Measurements from ENCODE around the gene SERPINA4. TPM values are rescaled to one million over a fixed set of nuclear protein-coding genes. Genes with fewer than 3 reads are reported as not detected.

SERPINA4 gene
- total RNA-seq, 1 experiment from 2014 or later, result not detected

- H3K27me3 Mint-ChIP-seq (ENCODE audit: low read depth), result peaks cover 10% of the 10 kb centered on the region
- no peak overlapping the region for H3K9ac ChIP-seq (ENCODE audit: extremely low read depth, insufficient read length, low read length)
- peaks cover 2 to 5% of the 10 kb centered on the region in 2 experiments; a peak in 2 of 4 replicates for H3K4me1 Mint-ChIP-seq
- H2AK5ac ChIP-seq (ENCODE audit: insufficient read length, low read length), result no peak overlapping the region
- H3K14ac ChIP-seq (ENCODE audit: insufficient read depth, low read length), result no peak overlapping the region
- no peaks in the 10 kb centered on the region for H3K79me2 ChIP-seq (ENCODE audit: insufficient read depth, low read length)
- WGBS (ENCODE audit: extremely low coverage, insufficient read length, low lambda C conversion rate), result no CpG with 5 or more reads among the region's 9 CpGs
- peak; percentile 16 for DNase-seq
- H2BK15ac ChIP-seq (ENCODE audit: low read depth, low read length), result no peak overlapping the region
- no peak overlapping the region for H2AFZ ChIP-seq (ENCODE audit: low read length)
- H3K23ac ChIP-seq (ENCODE audit: insufficient read length, low read depth, low read length), result no peak overlapping the region
- no peaks in the 10 kb centered on the region for H3K79me1 ChIP-seq (ENCODE audit: insufficient read depth, low read depth, low read length, poor library complexity, severe bottlenecking)
- no peak overlapping the region for H4K5ac ChIP-seq (ENCODE audit: insufficient read length, low read depth, low read length)
- H3K4me2 ChIP-seq (ENCODE audit: insufficient read depth, insufficient read length, low read length), result no peak overlapping the region
- no peak overlapping the region for H4K8ac ChIP-seq (replicated peaks; ENCODE audit: insufficient read length, low read depth, low read length)
- no peak overlapping the region for H4K91ac ChIP-seq (ENCODE audit: insufficient read length, low read depth, low read length)
- H3K9me3 Mint-ChIP-seq, result peaks cover 19 to 28% of the 10 kb centered on the region in 2 experiments
- H3K27me3 ChIP-seq (ENCODE audit: insufficient read depth, low read length), result no peaks in the 10 kb centered on the region
- H3K23me2 ChIP-seq (ENCODE audit: insufficient read length, low read depth, low read length, poor library complexity, severe bottlenecking), result no peaks in the 10 kb centered on the region
- no peaks in the 10 kb centered on the region for H3K4me1 ChIP-seq (ENCODE audit: insufficient read depth, low read length)
- H3K36me3 Mint-ChIP-seq (ENCODE audit: insufficient read depth in 1 of 3, low read depth in 3 of 3), result peaks cover 2 to 8% (median 4%) of the 10 kb centered on the region in 3 experiments; a peak in 4 of 7 replicates
- H3K27ac Mint-ChIP-seq, result no peak overlapping the region
- no peak overlapping the region for H3K4me3 Mint-ChIP-seq
- H3T11ph ChIP-seq (ENCODE audit: low read length), result no peak overlapping the region
- no peak overlapping the region for H2BK20ac ChIP-seq (ENCODE audit: low read depth, low read length, poor library complexity, severe bottlenecking)
- no peak overlapping the region for H2BK12ac ChIP-seq (ENCODE audit: insufficient read length, low read depth, low read length)
- no peaks in the 10 kb centered on the region for H3K9me3 ChIP-seq (ENCODE audit: control insufficient read depth, low read depth, low read length)
- H3K56ac ChIP-seq (ENCODE audit: insufficient read length, low read depth, low read length), result no peak overlapping the region
- H3K4ac ChIP-seq (ENCODE audit: low read depth, low read length), result no peak overlapping the region
- H4K20me1 ChIP-seq (ENCODE audit: control insufficient read depth, insufficient read depth, insufficient read length), result no peaks in the 10 kb centered on the region
- no peak overlapping the region for H3K18ac ChIP-seq (ENCODE audit: insufficient read length, low read depth, low read length)
- no peak overlapping the region for H2BK120ac ChIP-seq (ENCODE audit: low read depth, low read length, poor library complexity, severe bottlenecking)
- no peak for TF ChIP-seq CTCF (conservative IDR thresholded peaks at IDR 0.05)
- H2BK5ac ChIP-seq (ENCODE audit: insufficient read length, low read length), result no peak overlapping the region
- H3K27ac ChIP-seq (ENCODE audit: insufficient read length, low read depth, low read length), result no peak overlapping the region
Measured at GRCh38 chr14:94555991-94556390, 5.3 kb upstream of the SERPINA4 start.

Measured in H9 (cell line).